Nephron (organoid): ENCODE data around the gene HIPK2.

Source experiments
- H3K27ac Mint-ChIP-seq, 3 experiments: 2 replicates each; pipeline ENCODE4 v1.8.0; 2020; ENCODE audit warnings: mixed read lengths in 3 of 3, mild to moderate bottlenecking in 2 of 3, moderate library complexity in 1 of 3
- H3K27me3 Mint-ChIP-seq: 2 replicates; pipeline ENCODE4 v1.8.0; 2021; ENCODE audit warnings: low read depth, mild to moderate bottlenecking, moderate library complexity, mixed read lengths
- H3K36me3 Mint-ChIP-seq: 2 replicates; pipeline ENCODE4 v1.8.0; 2020; ENCODE audit warnings: low read depth, mixed read lengths
- H3K4me1 Mint-ChIP-seq: 2 replicates; pipeline ENCODE4 v1.8.0; 2020; ENCODE audit warnings: mixed read lengths
- H3K4me3 Mint-ChIP-seq, 3 experiments: 2 replicates each; pipeline ENCODE4 v1.8.0; 2020; ENCODE audit warnings: mild to moderate bottlenecking in 3 of 3, mixed read lengths in 3 of 3, moderate library complexity in 2 of 3
- H3K9me3 Mint-ChIP-seq: 2 replicates; pipeline ENCODE4 v1.8.0; 2020; ENCODE audit warnings: mixed read lengths
- CTCF ChIP-seq, 3 experiments: fragments of 200-600 bp; sonication (generic); IDR thresholded peaks; one replicate each; pipeline ENCODE4 v1.5.0; 2021; ENCODE audit warnings: antibody characterized with exemption in 3 of 3; ENCODE audit not compliant: unreplicated experiment in 3 of 3

Gene HIPK2

GRCh38 chr7:139601176-139601575 is 176.6 kb downstream of the HIPK2 start:
- H3K9me3 Mint-ChIP-seq, result no peaks in the 10 kb centered on the region
- H3K36me3 Mint-ChIP-seq, result peaks cover 48% of the 10 kb centered on the region
- H3K27ac Mint-ChIP-seq, result no peak overlapping the region
- peaks cover 9% of the 10 kb centered on the region for H3K4me1 Mint-ChIP-seq
- no peak overlapping the region for H3K4me3 Mint-ChIP-seq
- H3K27me3 Mint-ChIP-seq, result no peaks in the 10 kb centered on the region
- TF ChIP-seq CTCF (IDR thresholded peaks at IDR 0.05; ENCODE audit: unreplicated experiment in 3 of 3), result no peak

- H3K4me3 Mint-ChIP-seq, result no peak overlapping the region
- H3K27me3 Mint-ChIP-seq, result no peaks in the 10 kb centered on the region
- no peak for TF ChIP-seq CTCF (IDR thresholded peaks at IDR 0.05; ENCODE audit: unreplicated experiment in 3 of 3)
- H3K27ac Mint-ChIP-seq, result no peak overlapping the region
- peaks cover 9% of the 10 kb centered on the region for H3K4me1 Mint-ChIP-seq
- peaks cover 50% of the 10 kb centered on the region for H3K36me3 Mint-ChIP-seq
- H3K9me3 Mint-ChIP-seq, result no peaks in the 10 kb centered on the region
Measured at GRCh38 chr7:139600306-139600705, 177.5 kb downstream of the HIPK2 start.

- Mint-ChIP-seq H3K4me3 (no peak overlapping the region), H3K27ac (no peak overlapping the region), H3K36me3 (peaks cover 60% of the 10 kb centered on the region), H3K4me1 (peaks cover 20% of the 10 kb centered on the region), H3K27me3 (no peaks in the 10 kb centered on the region), H3K9me3 (no peaks in the 10 kb centered on the region)
- no peak for TF ChIP-seq CTCF (IDR thresholded peaks at IDR 0.05; ENCODE audit: unreplicated experiment in 3 of 3)
Measured at GRCh38 chr7:139598642-139599041, 179.2 kb downstream of the HIPK2 start.

DNA sequence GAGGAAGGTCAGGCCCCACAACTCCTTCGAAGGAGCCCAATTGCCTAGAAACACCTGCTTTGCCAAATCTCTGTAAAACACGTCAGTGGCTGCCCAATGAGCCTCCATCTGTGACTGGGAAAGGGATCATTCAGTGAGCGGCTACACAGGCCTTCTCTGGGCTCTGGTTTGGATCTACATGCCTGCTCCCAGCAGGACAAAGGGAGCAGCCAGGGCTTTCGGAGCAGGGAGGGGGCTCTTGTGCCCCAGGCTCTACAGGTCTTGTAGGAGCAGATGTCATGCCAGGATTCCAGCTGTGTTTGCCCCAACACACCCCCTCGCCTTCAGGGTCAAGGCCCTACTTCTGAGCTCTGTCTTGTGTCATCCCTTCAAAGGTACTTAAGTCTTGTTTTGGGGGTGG is 180.8 kb downstream of the HIPK2 start:
- Mint-ChIP-seq H3K4me3 (no peak overlapping the region), H3K9me3 (no peaks in the 10 kb centered on the region), H3K4me1 (peaks cover 20% of the 10 kb centered on the region)

DNA sequence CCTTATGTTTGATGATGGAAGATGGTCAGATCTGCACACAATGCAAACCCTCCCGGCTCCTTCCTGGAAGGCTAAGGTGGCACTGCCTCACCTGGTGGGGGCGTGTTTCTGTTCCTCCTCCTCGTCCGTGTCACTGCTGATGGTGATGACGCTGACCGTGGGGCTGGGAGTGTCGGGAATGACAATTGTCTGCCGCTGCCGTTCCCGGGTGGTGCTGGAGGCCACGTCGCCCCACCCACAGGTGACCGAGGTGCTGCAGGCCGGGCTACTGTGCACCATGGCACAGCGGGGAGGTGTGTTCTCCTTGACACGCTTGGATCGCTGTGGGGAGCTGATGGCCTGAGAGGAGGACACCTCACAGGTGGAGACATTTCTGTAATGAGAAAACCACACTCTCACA is 181.2 kb downstream of the HIPK2 start:
- Mint-ChIP-seq H3K4me1 (peaks cover 20% of the 10 kb centered on the region), H3K27ac (no peak overlapping the region), H3K36me3 (peaks cover 80% of the 10 kb centered on the region), H3K9me3 (no peaks in the 10 kb centered on the region), H3K4me3 (no peak overlapping the region), H3K27me3 (no peaks in the 10 kb centered on the region)
- no peak for TF ChIP-seq CTCF (IDR thresholded peaks at IDR 0.05; ENCODE audit: unreplicated experiment in 3 of 3)

More for the DNA sequence above, 180.8 kb downstream of the HIPK2 start:
- no peaks in the 10 kb centered on the region for H3K27me3 Mint-ChIP-seq
- no peak for TF ChIP-seq CTCF (IDR thresholded peaks at IDR 0.05; ENCODE audit: unreplicated experiment in 3 of 3)
- H3K27ac Mint-ChIP-seq, result no peak overlapping the region
- H3K36me3 Mint-ChIP-seq, result peaks cover 76% of the 10 kb centered on the region

DNA sequence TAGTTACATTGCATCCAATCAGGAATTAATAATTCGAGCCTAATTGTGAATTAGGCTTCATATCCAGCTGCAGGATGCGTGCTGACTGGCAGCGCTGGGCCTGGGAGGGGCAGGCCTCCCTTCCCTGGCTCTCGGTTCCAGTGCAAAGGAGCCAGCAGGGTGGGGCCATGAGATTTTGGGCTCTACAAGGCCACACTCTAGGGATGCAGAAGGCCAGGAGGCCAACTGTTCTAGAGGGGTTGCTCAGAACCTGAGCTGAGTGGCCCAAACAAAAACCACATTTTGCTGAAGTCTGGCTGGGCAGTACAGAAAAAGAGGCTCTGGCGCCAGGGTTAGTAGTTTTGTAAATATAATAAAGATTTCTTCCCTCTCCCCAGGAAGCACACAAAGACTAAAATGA is 182.0 kb downstream of the HIPK2 start:
- Mint-ChIP-seq H3K4me3 (no peak overlapping the region), H3K27me3 (no peaks in the 10 kb centered on the region), H3K9me3 (no peaks in the 10 kb centered on the region), H3K27ac (no peak overlapping the region), H3K4me1 (peaks cover 20% of the 10 kb centered on the region), H3K36me3 (peaks cover 87% of the 10 kb centered on the region)
- TF ChIP-seq CTCF (IDR thresholded peaks at IDR 0.05; ENCODE audit: unreplicated experiment in 3 of 3), result no peak
